ACC112 (cell line): Measurements from ENCODE around the gene PLET1.

Source experiments
- H2AFZ ChIP-seq: fragments of 200-600 bp; sonication (generic); one replicate; pipeline ENCODE4 v1.6.0; 2017; ENCODE audit warnings: antibody characterized with exemption, low read length; ENCODE audit not compliant: unreplicated experiment
- H3K27ac ChIP-seq: fragments of 200-600 bp; sonication (generic); 2 replicates; pipeline ENCODE4 v1.5.1; 2014; ENCODE audit warnings: low read depth, mild to moderate bottlenecking, antibody characterized with exemption, low read length, moderate library complexity
- H3K27me3 ChIP-seq: fragments of 200-600 bp; sonication (generic); 2 replicates; pipeline ENCODE4 v1.6.1; 2014; ENCODE audit warnings: mild to moderate bottlenecking, antibody characterized with exemption, low read length, moderate library complexity, mixed read lengths; ENCODE audit not compliant: insufficient read depth
- H3K36me3 ChIP-seq: fragments of 200-600 bp; sonication (generic); 2 replicates; pipeline ENCODE4 v1.6.1; 2016; ENCODE audit warnings: mild to moderate bottlenecking, antibody characterized with exemption, low read length, moderate library complexity, mixed read lengths; ENCODE audit not compliant: insufficient read depth
- H3K4me1 ChIP-seq: fragments of 200-600 bp; sonication (generic); one replicate; pipeline ENCODE4 v1.6.1; 2016; ENCODE audit warnings: low read length, mixed read lengths; ENCODE audit not compliant: insufficient read depth, unreplicated experiment, control insufficient read depth
- H3K4me3 ChIP-seq: fragments of 200-600 bp; sonication (generic); 2 replicates; pipeline ENCODE4 v1.5.1; 2014; ENCODE audit warnings: mild to moderate bottlenecking, low read depth, low read length
- H3K79me2 ChIP-seq: fragments of 200-600 bp; sonication (generic); one replicate; pipeline ENCODE4 v1.6.0; 2016; ENCODE audit warnings: low read length; ENCODE audit not compliant: control insufficient read depth, unreplicated experiment, insufficient read depth

The PLET1 gene

DNA sequence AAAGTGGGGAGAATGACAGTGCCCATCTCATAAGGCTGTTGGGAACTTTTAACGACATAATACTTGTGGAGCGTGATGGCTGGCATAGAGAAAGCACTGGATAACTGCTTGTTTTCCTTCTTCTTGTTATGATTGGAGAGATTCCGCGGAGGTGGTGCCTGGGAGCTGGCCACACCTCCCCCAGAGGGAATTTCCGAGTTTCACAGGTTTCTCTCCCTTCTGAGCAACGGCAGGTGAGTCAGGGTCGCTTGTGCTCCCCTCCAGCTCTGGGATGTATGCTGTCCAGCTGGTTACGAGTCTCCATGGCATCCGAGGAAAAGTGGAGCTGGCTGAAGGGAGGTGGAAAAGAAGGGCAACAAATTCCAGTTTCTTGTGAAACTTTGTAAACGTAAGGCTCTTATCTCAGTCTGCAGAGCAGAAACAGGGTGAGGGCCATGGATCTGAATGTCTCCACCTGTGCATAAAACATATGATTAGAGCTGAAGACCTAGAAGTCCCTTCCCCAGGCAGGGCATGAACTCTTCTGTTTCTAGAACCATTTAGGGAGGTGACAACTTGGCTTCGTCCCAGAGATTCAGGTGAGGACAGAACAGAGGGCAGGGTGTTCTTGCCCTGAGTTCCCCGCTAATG is 10.0 kb upstream of the PLET1 start:
- Histone ChIP-seq H3K27me3 (peaks cover 5% of the 10 kb centered on the region; the same call in 1 of the 2 replicates), H2AFZ (no peak overlapping the region), H3K79me2 (no peaks in the 10 kb centered on the region), H3K36me3 (no peaks in the 10 kb centered on the region), H3K27ac (no peak overlapping the region), H3K4me1 (no peaks in the 10 kb centered on the region), H3K4me3 (no peak overlapping the region)

DNA sequence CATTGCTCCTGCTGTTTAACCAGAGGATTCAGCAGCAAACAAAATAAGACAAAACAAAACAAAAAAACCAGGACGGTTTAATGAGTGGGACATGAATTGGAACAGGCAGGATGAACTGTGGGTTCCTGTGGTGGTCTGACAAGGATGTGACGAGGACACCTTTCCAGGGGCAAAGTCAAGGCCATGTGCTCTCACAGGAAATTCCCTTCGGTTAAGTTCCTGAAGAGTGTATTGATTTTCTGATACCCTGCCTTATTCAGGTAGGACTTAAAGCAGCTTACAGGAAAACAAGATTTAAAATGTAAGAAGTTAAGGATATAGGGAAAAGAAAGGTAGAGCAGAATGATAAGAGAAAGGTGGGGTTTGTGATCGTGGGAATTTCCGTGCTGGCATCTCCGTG is 8.5 kb upstream of the PLET1 start:
- no peaks in the 10 kb centered on the region for H3K27me3 ChIP-seq
- H2AFZ ChIP-seq = no peak overlapping the region
- no peaks in the 10 kb centered on the region for H3K79me2 ChIP-seq
- H3K4me3 ChIP-seq = no peak overlapping the region
- no peaks in the 10 kb centered on the region for H3K36me3 ChIP-seq
- no peak overlapping the region for H3K27ac ChIP-seq
- no peaks in the 10 kb centered on the region for H3K4me1 ChIP-seq

DNA sequence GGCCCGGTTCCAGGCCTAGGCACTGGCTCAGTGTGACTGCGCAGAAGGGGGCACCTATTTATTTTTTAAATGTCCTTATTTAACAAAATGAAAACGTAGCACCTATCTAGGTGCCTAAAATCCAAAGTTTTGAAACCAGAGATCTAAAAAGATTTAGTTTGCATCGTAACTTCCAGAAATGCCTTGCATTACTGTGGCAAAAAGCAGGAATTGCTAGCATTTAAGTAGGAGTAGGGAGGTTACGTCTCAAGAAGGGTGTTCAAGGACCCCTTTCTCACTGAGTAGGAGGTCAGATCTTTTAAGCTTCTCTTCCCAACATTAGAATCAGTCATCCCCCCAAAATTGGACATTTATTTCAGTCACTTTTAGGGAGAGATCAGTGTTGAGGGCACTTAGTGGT is 7.7 kb upstream of the PLET1 start:
- no peak overlapping the region for H3K4me3 ChIP-seq
- H3K36me3 ChIP-seq = no peaks in the 10 kb centered on the region
- H2AFZ ChIP-seq = no peak overlapping the region
- H3K4me1 ChIP-seq = no peaks in the 10 kb centered on the region
- H3K27ac ChIP-seq = no peak overlapping the region
- no peaks in the 10 kb centered on the region for H3K79me2 ChIP-seq
- H3K27me3 ChIP-seq = no peaks in the 10 kb centered on the region

DNA sequence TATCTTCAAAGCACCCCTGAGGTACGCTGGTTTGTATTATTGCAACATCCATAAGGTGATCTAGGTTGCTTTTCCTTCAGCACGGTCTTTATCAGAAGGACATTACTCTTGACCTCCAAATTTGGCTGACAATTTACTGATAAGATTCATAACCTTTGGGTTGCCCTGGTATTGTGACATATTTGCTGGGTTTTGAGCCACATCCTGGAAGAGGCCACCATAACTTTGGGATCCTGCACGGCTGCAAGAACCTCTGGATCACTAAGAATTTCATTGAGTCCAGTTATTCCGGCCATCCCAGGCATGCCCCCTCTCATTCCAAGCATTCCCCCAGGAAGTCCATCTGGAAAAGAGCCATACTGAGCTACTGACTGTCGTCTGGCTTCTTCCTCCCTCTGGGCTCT is 6.5 kb upstream of the PLET1 start:
- Histone ChIP-seq H3K4me1 (no peaks in the 10 kb centered on the region), H3K36me3 (no peaks in the 10 kb centered on the region), H3K79me2 (no peaks in the 10 kb centered on the region), H3K4me3 (no peak overlapping the region), H2AFZ (no peak overlapping the region), H3K27me3 (no peaks in the 10 kb centered on the region), H3K27ac (no peak overlapping the region)

DNA sequence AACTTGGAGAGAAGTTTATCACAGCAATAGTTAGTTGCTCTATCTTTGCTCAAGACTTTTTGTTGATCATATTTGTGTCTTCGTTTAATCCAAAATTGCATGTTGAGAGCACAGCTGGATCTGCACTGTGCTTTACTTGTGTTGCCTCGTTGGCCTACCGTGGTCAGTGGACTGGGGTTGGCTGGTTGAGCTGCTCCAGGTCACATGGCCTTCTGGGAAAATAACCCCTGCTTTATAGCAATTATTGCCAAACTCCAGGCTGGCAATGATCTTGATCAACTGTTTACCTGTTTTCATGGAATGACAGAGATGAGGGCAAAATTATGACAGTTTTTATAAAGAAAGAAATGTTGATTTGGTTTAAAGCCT is 5.7 kb upstream of the PLET1 start:
- Histone ChIP-seq H3K4me3 (no peak overlapping the region), H2AFZ (no peak overlapping the region), H3K4me1 (no peaks in the 10 kb centered on the region), H3K27me3 (no peaks in the 10 kb centered on the region), H3K79me2 (no peaks in the 10 kb centered on the region), H3K27ac (no peak overlapping the region), H3K36me3 (no peaks in the 10 kb centered on the region)

DNA sequence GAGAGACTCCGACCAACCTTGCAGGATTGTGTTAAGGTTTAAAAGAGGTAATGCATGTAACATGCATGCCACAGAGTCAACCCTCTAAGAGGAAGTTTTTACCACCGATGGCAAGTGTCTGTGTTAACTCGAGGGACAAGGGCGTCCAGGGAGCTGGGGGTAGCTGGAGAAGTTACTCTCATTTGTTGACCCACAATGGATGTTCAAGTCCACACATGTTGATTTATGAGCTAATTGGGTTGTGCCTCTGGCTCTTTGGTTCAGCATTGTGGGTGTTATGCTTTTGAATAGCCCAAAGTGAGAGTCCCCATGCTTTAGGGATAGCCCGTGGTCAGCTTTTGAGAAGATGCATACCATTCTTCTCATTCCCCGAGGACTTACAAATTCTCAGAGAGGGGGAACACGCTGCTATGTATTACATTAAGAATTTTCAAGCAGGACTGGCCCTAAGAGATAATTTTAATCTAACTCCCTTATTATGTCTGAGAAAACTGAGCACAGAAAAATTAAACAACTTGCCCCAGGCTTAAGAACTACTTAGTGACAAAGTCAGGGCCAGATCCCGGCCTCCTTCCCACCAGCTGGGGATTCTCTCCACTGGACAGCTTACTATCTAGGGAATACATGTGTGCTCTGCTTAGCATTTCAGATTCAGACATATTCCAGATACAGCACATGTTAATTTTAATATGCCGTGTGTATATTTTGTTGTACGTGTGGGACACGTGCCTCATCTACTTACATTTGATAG is 5.2 kb upstream of the PLET1 start:
- H3K27ac ChIP-seq = no peak overlapping the region
- no peaks in the 10 kb centered on the region for H3K27me3 ChIP-seq
- no peaks in the 10 kb centered on the region for H3K79me2 ChIP-seq
- H3K4me3 ChIP-seq = no peak overlapping the region
- no peaks in the 10 kb centered on the region for H3K36me3 ChIP-seq
- H3K4me1 ChIP-seq = no peaks in the 10 kb centered on the region
- no peak overlapping the region for H2AFZ ChIP-seq

DNA sequence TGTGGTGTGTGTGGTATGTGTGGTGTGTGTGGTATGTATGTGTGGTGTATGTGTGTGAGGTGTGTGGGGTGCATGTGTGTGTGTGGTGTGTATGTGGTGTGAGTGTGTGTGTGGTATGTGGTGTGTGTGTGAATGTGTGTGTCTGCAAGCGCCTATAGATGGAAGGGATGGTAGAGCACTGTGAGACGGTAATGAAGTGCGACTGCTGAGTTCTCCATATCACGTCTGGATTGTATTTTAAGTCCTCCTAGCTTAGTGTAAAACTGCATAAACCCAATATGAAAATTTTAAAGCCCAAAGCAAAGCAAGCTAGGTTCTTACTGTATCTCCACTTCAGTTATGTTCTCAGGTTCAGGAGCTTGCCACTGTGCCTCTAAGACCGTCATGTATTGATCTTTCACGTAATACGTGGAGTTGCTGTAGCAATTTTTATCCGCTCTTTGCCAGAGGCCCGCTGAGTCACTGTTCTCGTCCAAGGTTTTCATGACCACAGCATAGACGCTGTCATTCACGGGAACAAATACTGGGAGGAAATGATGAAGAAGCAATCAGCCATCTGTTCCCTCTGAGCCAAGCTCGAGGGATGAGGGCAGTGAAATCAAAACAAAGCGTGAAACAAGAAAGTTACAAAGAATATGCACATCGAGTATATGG is 5.5 kb downstream of the PLET1 start:
- no peaks in the 10 kb centered on the region for H3K36me3 ChIP-seq
- H3K27me3 ChIP-seq = no peaks in the 10 kb centered on the region
- peak overlapping the region; percentile 69 for H2AFZ ChIP-seq
- no peaks in the 10 kb centered on the region for H3K79me2 ChIP-seq
- H3K4me1 ChIP-seq = peaks cover 10% of the 10 kb centered on the region
- no peak overlapping the region for H3K4me3 ChIP-seq
- peak overlapping the region; percentile 56; the same call in 1 of the 2 replicates for H3K27ac ChIP-seq

DNA sequence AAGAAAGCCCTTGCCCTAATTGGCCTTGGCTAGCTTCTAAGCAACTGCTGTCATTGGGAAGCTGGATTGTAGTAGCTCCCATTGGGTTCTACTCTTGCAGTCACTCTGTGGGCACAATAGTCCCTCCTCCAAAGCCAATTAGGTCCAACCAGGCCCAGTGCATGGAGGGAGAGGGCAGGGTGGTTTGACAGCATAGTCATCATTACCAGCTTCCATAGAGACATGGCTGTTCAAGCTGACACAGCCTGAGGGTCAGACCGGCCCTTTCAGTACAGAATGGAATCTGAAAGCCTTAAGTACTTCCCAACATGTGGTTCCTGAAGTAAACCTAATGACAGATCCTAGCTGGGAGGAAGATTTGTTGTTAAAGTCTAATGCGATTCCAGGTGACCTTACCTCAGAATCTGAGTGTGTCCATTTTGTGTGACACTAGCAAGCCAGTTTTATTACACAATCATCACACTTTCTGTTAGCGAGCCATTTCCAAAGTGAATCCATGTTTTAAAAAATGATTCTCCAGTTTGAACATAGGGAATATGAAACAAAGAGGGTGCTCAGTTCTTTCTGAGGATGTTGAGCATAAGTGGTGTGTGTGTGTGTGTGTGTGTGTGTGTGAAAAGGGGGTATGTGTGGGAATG is 6.9 kb downstream of the PLET1 start:
- no peaks in the 10 kb centered on the region for H3K36me3 ChIP-seq
- no peak overlapping the region for H3K27ac ChIP-seq
- no peaks in the 10 kb centered on the region for H3K79me2 ChIP-seq
- no peaks in the 10 kb centered on the region for H3K27me3 ChIP-seq
- no peak overlapping the region for H2AFZ ChIP-seq
- H3K4me1 ChIP-seq = peaks cover 10% of the 10 kb centered on the region
- H3K4me3 ChIP-seq = no peak overlapping the region

DNA sequence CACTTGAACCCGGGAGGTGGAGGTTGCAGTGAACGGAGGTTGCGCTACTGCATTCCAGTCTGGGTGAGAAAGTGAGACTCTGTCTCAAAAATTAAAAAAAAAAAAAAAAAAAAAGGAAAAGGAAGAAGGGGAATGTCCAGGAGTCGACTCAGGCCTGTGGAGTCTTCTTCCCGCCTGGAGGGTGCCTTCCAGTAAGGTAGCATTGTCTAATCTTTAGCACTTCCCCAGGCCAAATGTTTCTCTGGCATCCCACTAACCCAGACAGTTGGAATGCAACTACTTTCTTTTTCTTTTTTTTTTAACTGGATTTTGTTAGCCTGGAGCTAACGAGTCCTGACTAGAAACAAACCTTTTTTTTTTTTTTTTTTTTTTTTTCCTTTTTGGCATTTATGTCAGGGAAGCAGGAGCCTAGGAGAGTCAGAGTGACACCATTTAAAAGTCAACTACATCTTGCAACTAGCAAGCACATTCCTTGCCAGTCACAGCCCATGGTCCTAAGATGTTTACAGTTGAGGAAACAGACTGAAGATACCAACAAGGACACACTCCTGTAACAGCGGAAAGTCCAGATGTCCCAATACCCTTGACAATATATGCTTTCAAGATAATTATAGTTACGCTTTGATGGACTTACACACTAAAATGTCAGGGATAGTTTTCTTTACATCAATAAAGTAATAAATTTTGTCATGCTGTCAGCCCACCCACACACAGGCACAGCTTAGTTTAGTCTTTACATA is 10.6 kb downstream of the PLET1 start:
- no peaks in the 10 kb centered on the region for H3K79me2 ChIP-seq
- H3K36me3 ChIP-seq = no peaks in the 10 kb centered on the region
- no peak overlapping the region for H3K4me3 ChIP-seq
- H2AFZ ChIP-seq = no peak overlapping the region
- H3K27ac ChIP-seq = no peak overlapping the region
- peaks cover 3% of the 10 kb centered on the region for H3K4me1 ChIP-seq
- H3K27me3 ChIP-seq = no peaks in the 10 kb centered on the region

DNA sequence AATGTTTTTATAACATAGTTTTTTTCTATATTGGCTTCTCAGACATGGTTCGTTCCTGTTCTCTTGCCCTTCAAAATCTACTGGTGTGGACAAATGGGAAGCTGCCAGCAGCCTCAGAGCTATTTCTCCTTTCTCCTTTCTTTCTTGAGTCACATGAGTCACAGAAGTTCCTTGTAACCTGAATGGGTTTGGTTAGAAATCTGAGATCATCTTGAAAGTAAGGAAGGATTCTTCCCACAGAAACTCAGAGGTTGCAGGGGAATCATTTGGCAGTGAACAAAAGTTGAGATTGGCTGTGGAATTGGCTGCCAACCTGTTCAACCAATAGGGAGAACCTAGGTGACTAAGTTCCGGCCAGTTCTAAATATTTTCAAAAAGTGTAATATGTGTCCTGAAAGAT is 12.5 kb downstream of the PLET1 start:
- Histone ChIP-seq H3K4me1 (no peaks in the 10 kb centered on the region), H3K79me2 (no peaks in the 10 kb centered on the region), H2AFZ (no peak overlapping the region), H3K36me3 (peaks cover 5% of the 10 kb centered on the region), H3K27me3 (no peaks in the 10 kb centered on the region), H3K27ac (no peak overlapping the region), H3K4me3 (no peak overlapping the region)
